Neural progenitor cell (in vitro differentiated cells): ENCODE results near the gene LHFPL5. TPM values are rescaled to one million over a fixed set of nuclear protein-coding genes. Genes with fewer than 3 reads are reported as not detected.

ENCODE experiments used
- DNase-seq: peaks from one replicate; pipeline ENCODE4 v3.0.0-alpha.2; 2016; ENCODE audit warnings: low spot score
- H2AFZ ChIP-seq: fragments of 200-600 bp; sonication (generic); replicated peaks from 2 replicates; pipeline ENCODE4 v1.6.1; 2016; ENCODE audit warnings: antibody characterized with exemption
- H3F3A ChIP-seq: fragments of 200-600 bp; sonication (generic); 2 replicates; pipeline ENCODE4 v1.6.1; 2016; ENCODE audit warnings: antibody characterized with exemption, low read depth
- H3K27ac ChIP-seq: fragments of 200-600 bp; sonication (generic); 2 replicates; pipeline ENCODE4 v1.5.1; 2016; ENCODE audit warnings: mild to moderate bottlenecking
- H3K27me3 ChIP-seq: fragments of 200-600 bp; sonication (generic); 2 replicates; pipeline ENCODE4 v1.6.1; 2016; ENCODE audit warnings: mild to moderate bottlenecking, moderate library complexity
- H3K36me3 ChIP-seq: fragments of 200-600 bp; sonication (generic); 2 replicates; pipeline ENCODE4 v1.5.1; 2016
- H3K4me1 ChIP-seq: fragments of 200-600 bp; sonication (generic); 2 replicates; pipeline ENCODE4 v1.6.1; 2016; ENCODE audit warnings: mixed run types
- H3K4me2 ChIP-seq: fragments of 200-600 bp; sonication (generic); 2 replicates; pipeline ENCODE4 v1.6.1; 2016
- H3K4me3 ChIP-seq: fragments of 200-600 bp; sonication (generic); 2 replicates; pipeline ENCODE4 v1.5.1; 2016
- H3K79me2 ChIP-seq: fragments of 200-600 bp; sonication (generic); 2 replicates; pipeline ENCODE4 v1.6.1; 2016; ENCODE audit warnings: low read depth
- H3K9ac ChIP-seq: fragments of 200-600 bp; sonication (generic); 2 replicates; pipeline ENCODE4 v1.6.1; 2016
- H3K9me3 ChIP-seq: fragments of 200-600 bp; sonication (generic); 2 replicates; pipeline ENCODE4 v1.5.1; 2016; ENCODE audit warnings: low read depth
- H4K20me1 ChIP-seq: fragments of 200-600 bp; sonication (generic); 2 replicates; pipeline ENCODE4 v1.6.1; 2016; ENCODE audit warnings: low read depth
- H3K27ac Mint-ChIP-seq: 3 replicates; pipeline ENCODE4 v1.8.0; 2021; ENCODE audit warnings: mixed read lengths
- H3K27me3 Mint-ChIP-seq: 2 replicates; pipeline ENCODE4 v1.8.0; 2022; ENCODE audit warnings: low read depth, mild to moderate bottlenecking, inconsistent platforms, moderate library complexity, mixed read lengths; ENCODE audit not compliant: insufficient read depth
- H3K36me3 Mint-ChIP-seq: 3 replicates; pipeline ENCODE4 v1.8.0; 2021; ENCODE audit warnings: mixed read lengths
- H3K4me1 Mint-ChIP-seq: 3 replicates; pipeline ENCODE4 v1.8.0; 2021; ENCODE audit warnings: mixed read lengths
- H3K4me3 Mint-ChIP-seq: 3 replicates; pipeline ENCODE4 v1.8.0; 2021; ENCODE audit warnings: mild to moderate bottlenecking, moderate library complexity, mixed read lengths
- H3K9me3 Mint-ChIP-seq: 3 replicates; pipeline ENCODE4 v1.8.0; 2020; ENCODE audit warnings: mixed read lengths
- EZH2 ChIP-seq: fragments of 200-600 bp; sonication (generic); IDR thresholded peaks from 2 replicates; pipeline ENCODE4 v1.6.1; 2017; ENCODE audit warnings: antibody characterized with exemption, mild to moderate bottlenecking, moderate library complexity
- EZH2phosphoT487 ChIP-seq: fragments of 200-600 bp; sonication (generic); IDR thresholded peaks from 2 replicates; pipeline ENCODE4 v1.6.1; 2017; ENCODE audit warnings: antibody characterized with exemption
- total RNA-seq: library from RNA; depleted of rRNA; stranded (reverse); fragments of >200 nt; gene quantifications from 2 replicates; pipeline ENCODE4 v1.2.3, GENCODE V29; 2015; ENCODE audit warnings: low replicate concordance
- TF ChIP-seq, protein P1 (sequence below): fragments of 200-600 bp; sonication (generic); IDR thresholded peaks from 2 replicates; pipeline ENCODE4 v1.5.1; 2017; ENCODE audit warnings: antibody characterized with exemption, mild to moderate bottlenecking

The LHFPL5 gene
- total RNA-seq, 1 donor from 2014 or later, result not detected

DNA sequence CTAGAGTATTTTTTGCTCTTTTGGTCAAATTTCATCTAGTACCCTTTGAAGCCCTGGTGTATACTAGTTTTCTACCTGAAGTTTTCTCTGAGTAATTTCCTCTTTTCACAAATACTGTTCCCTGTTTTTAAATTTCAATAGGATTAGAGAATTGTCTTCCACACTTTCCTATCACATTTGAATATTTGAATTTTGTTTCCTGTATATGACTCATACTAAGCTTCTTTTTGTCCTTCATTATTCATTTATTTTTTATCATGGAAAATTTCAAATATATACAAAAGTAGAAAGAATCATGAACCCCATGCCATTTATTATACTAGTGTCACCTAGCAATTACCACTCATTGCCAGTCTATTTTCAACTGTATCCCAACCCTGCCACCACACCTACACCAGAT lies 52.7 kb downstream of the LHFPL5 start:
- no peaks in the 10 kb centered on the region for H3K27me3 ChIP-seq
- H3K27ac ChIP-seq, result no peak overlapping the region
- H3K36me3 ChIP-seq, result peaks cover 18% of the 10 kb centered on the region
- H3K4me1 ChIP-seq, result peaks cover 2% of the 10 kb centered on the region
- H3K27ac Mint-ChIP-seq, result no peak overlapping the region
- no peaks in the 10 kb centered on the region for H3K4me1 Mint-ChIP-seq
- no peaks in the 10 kb centered on the region for H3K27me3 Mint-ChIP-seq
- no peak overlapping the region for H3K9ac ChIP-seq
- H3K9me3 Mint-ChIP-seq, result no peaks in the 10 kb centered on the region
- TF ChIP-seq, protein P1, sequence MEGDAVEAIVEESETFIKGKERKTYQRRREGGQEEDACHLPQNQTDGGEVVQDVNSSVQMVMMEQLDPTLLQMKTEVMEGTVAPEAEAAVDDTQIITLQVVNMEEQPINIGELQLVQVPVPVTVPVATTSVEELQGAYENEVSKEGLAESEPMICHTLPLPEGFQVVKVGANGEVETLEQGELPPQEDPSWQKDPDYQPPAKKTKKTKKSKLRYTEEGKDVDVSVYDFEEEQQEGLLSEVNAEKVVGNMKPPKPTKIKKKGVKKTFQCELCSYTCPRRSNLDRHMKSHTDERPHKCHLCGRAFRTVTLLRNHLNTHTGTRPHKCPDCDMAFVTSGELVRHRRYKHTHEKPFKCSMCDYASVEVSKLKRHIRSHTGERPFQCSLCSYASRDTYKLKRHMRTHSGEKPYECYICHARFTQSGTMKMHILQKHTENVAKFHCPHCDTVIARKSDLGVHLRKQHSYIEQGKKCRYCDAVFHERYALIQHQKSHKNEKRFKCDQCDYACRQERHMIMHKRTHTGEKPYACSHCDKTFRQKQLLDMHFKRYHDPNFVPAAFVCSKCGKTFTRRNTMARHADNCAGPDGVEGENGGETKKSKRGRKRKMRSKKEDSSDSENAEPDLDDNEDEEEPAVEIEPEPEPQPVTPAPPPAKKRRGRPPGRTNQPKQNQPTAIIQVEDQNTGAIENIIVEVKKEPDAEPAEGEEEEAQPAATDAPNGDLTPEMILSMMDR, result no peak
- TF ChIP-seq EZH2phosphoT487, result no peak
- no peak for TF ChIP-seq EZH2
- H2AFZ ChIP-seq, result no peak overlapping the region
- H3K4me3 Mint-ChIP-seq, result no peak overlapping the region
- H3K4me3 ChIP-seq, result no peak overlapping the region
- H3F3A ChIP-seq, result peaks cover 11% of the 10 kb centered on the region
- peaks cover 46% of the 10 kb centered on the region for H3K36me3 Mint-ChIP-seq
- H4K20me1 ChIP-seq, result no peaks in the 10 kb centered on the region
- H3K79me2 ChIP-seq, result peaks cover 7% of the 10 kb centered on the region
- no peaks in the 10 kb centered on the region for H3K9me3 ChIP-seq
- no peak overlapping the region for H3K4me2 ChIP-seq
- no peak for DNase-seq

DNA sequence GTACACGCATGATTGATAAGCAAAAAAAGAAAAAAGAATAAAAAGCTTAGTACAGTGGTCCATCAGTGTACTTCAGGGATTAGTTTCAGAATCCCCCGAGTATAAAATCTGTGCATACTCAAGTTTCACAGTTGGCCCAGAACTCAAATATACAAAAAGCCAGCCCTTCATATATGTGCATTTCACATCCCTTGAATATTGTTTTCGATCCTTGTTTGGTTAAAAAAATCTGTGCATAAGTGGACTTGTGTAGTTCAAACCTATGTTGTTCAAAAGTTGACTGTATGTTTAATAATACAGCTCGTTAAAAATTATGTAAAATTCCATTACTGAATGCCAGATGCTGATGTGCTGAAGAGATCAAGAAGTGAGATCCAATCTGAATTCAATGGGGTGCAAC lies 54.2 kb downstream of the LHFPL5 start:
- Histone ChIP-seq H2AFZ (no peak overlapping the region), H3K27ac (no peak overlapping the region), H4K20me1 (no peaks in the 10 kb centered on the region), H3F3A (peaks cover under 1% of the 10 kb centered on the region), H3K4me1 (no peaks in the 10 kb centered on the region), H3K9me3 (peaks cover 5% of the 10 kb centered on the region), H3K79me2 (peaks cover 18% of the 10 kb centered on the region), H3K4me2 (no peak overlapping the region), H3K36me3 (peaks cover 28% of the 10 kb centered on the region), H3K27me3 (no peaks in the 10 kb centered on the region), H3K9ac (no peak overlapping the region), H3K4me3 (no peak overlapping the region)
- Mint-ChIP-seq H3K4me1 (no peaks in the 10 kb centered on the region), H3K9me3 (peaks cover 2% of the 10 kb centered on the region), H3K27me3 (no peaks in the 10 kb centered on the region), H3K27ac (no peak overlapping the region), H3K36me3 (peaks cover 48% of the 10 kb centered on the region), H3K4me3 (no peak overlapping the region)
- TF ChIP-seq EZH2, result no peak
- TF ChIP-seq, protein P1, result no peak
- TF ChIP-seq EZH2phosphoT487, result no peak
- DNase-seq, result no peak

Other genes with a start within 250 kb of the LHFPL5 start
- gene FKBP5, start 116.4 kb upstream of the LHFPL5 start, total RNA-seq, result 19.8 and 20.9 TPM in 2 replicates
- 1.0 and 1.9 TPM in 2 replicates for gene ARMC12, start 68.3 kb upstream of the LHFPL5 start, total RNA-seq
- 1.4 TPM in 1 of 2 replicates, not detected in the other for gene CLPSL2, start 28.8 kb upstream of the LHFPL5 start, total RNA-seq
- gene CLPSL1, start 24.3 kb upstream of the LHFPL5 start, total RNA-seq, result not detected in 2 replicates
- not detected in 2 replicates for gene CLPS, start 8.0 kb upstream of the LHFPL5 start, total RNA-seq
- gene SRPK1, start 115.7 kb downstream of the LHFPL5 start, total RNA-seq, result 105 and 181 TPM in 2 replicates
- gene SLC26A8, start 219.3 kb downstream of the LHFPL5 start, total RNA-seq, result 0.13 and 0.25 TPM in 2 replicates
- gene MAPK14, start 222.5 kb downstream of the LHFPL5 start, total RNA-seq, result 60.8 and 65.0 TPM in 2 replicates